ENCODE results near the gene TPO.

TPO gene

DNA sequence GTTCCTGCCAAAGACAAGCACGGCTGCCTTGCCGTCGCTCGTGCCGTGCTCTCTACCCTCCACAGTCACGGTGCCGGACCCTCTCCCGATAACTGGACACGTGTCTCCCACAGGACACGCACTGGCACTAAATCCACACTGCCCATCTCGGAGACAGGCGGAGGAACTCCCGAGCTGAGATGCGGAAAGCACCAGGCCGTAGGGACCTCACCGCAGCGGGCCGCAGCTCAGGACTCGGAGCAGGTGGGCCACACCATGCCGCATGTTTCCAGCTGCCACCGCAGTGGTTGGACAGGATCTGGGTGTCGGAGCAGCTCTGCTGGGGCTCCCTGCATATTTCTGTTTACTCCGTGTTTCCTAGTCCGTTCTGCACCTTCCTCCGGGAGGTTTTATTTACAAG is 127.2 kb downstream of the TPO start:
- no peak overlapping the region for H3K14ac ChIP-seq (ENCODE audit: low read length)
- no peak for DNase-seq

DNA sequence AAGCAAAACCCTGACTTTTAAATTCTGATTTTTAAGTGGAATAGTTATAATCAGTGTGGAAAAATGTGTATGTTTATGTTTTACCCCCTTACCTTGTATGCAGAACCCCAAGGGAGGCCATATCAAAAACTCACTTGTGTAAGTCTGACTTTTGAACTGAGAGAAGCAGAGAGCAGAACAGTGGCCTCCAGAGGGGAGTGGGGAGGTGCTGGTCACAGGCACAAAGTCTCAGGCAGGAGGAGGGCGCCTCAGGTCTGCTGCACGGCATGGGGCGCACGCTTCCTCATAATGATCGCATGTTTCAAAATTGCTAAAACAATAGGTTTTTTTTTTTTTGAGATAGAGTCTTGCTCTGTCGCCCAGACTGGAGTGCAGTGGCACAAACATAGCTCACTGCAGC is 127.8 kb downstream of the TPO start:
- no peak overlapping the region for H2BK5ac ChIP-seq (ENCODE audit: low read depth, low read length, poor library complexity)
- no peak overlapping the region for H4K8ac ChIP-seq (ENCODE audit: low read depth, low read length)
- H3K4me1 ChIP-seq (ENCODE audit: control insufficient read depth in 1 of 2, insufficient read depth in 2 of 2, low read length in 2 of 2), result peaks cover 2 to 6% of the 10 kb centered on the region in 2 experiments
- no peak overlapping the region for H3K4ac ChIP-seq (ENCODE audit: low read depth, low read length)
- H2BK12ac ChIP-seq (ENCODE audit: low read length), result no peak overlapping the region
- H3K27ac ChIP-seq (ENCODE audit: low read depth, low read length), result no peak overlapping the region
- H3K9me3 ChIP-seq (ENCODE audit: insufficient read depth, low read depth, low read length), result no peaks in the 10 kb centered on the region
- no peak overlapping the region for H3K4me3 ChIP-seq (ENCODE audit: low read depth, low read length)
- no peaks in the 10 kb centered on the region for H3K27me3 ChIP-seq (ENCODE audit: insufficient read depth, low read length)
- H3K36me3 ChIP-seq (ENCODE audit: control insufficient read depth in 1 of 2, insufficient read depth in 2 of 2, low read length in 2 of 2), result no peaks in the 10 kb centered on the region
- no peak overlapping the region for H3K18ac ChIP-seq (ENCODE audit: low read length)
- no peak overlapping the region for H2AFZ ChIP-seq (ENCODE audit: insufficient read depth, low read length, poor library complexity)
- no CpG with 5 or more reads among the region's 6 CpGs for WGBS (ENCODE audit: extremely low coverage, insufficient coverage, insufficient read length)
- no peak overlapping the region for H4K12ac ChIP-seq (ENCODE audit: low read depth, low read length)
- H2AK5ac ChIP-seq (ENCODE audit: low read length), result no peak overlapping the region
- no peaks in the 10 kb centered on the region for H3K79me1 ChIP-seq (ENCODE audit: low read length)
- no peak overlapping the region for H4K91ac ChIP-seq (ENCODE audit: low read depth, low read length)
- H3K4me2 ChIP-seq (ENCODE audit: low read length), result no peak overlapping the region
- H3K79me2 ChIP-seq (ENCODE audit: control insufficient read depth, insufficient read depth, low read length, poor library complexity), result no peaks in the 10 kb centered on the region
- H3K9ac ChIP-seq (ENCODE audit: low read length), result no peak overlapping the region
- H3K23ac ChIP-seq (ENCODE audit: low read length), result no peak overlapping the region
- no peak overlapping the region for H2BK120ac ChIP-seq (ENCODE audit: insufficient read depth, low read length, poor library complexity)
- DNase-seq, result no peak
- no peak overlapping the region for H3K14ac ChIP-seq (ENCODE audit: low read length)

More for the DNA sequence above, 127.2 kb downstream of the TPO start:
- no peak overlapping the region for H3K4me3 ChIP-seq (ENCODE audit: low read depth, low read length)
- H3K9me3 ChIP-seq (ENCODE audit: insufficient read depth, low read depth, low read length), result no peaks in the 10 kb centered on the region
- H2BK12ac ChIP-seq (ENCODE audit: low read length), result no peak overlapping the region
- no peak overlapping the region for H4K91ac ChIP-seq (ENCODE audit: low read depth, low read length)
- no peak overlapping the region for H4K12ac ChIP-seq (ENCODE audit: low read depth, low read length)
- no peaks in the 10 kb centered on the region for H3K36me3 ChIP-seq (ENCODE audit: control insufficient read depth in 1 of 2, insufficient read depth in 2 of 2, low read length in 2 of 2)
- H2BK5ac ChIP-seq (ENCODE audit: low read depth, low read length, poor library complexity), result no peak overlapping the region
- WGBS (ENCODE audit: extremely low coverage, insufficient coverage, insufficient read length), result no CpG with 5 or more reads among the region's 25 CpGs
- no peak overlapping the region for H3K18ac ChIP-seq (ENCODE audit: low read length)
- peaks cover 2 to 6% of the 10 kb centered on the region in 2 experiments for H3K4me1 ChIP-seq (ENCODE audit: control insufficient read depth in 1 of 2, insufficient read depth in 2 of 2, low read length in 2 of 2)
- no peak overlapping the region for H3K4me2 ChIP-seq (ENCODE audit: low read length)
- H3K4ac ChIP-seq (ENCODE audit: low read depth, low read length), result no peak overlapping the region
- H3K79me1 ChIP-seq (ENCODE audit: low read length), result no peaks in the 10 kb centered on the region
- H2AFZ ChIP-seq (ENCODE audit: insufficient read depth, low read length, poor library complexity), result no peak overlapping the region
- no peaks in the 10 kb centered on the region for H3K27me3 ChIP-seq (ENCODE audit: insufficient read depth, low read length)
- no peak overlapping the region for H3K23ac ChIP-seq (ENCODE audit: low read length)
- no peak overlapping the region for H2AK5ac ChIP-seq (ENCODE audit: low read length)
- no peak overlapping the region for H3K27ac ChIP-seq (ENCODE audit: low read depth, low read length)
- no peak overlapping the region for H2BK120ac ChIP-seq (ENCODE audit: insufficient read depth, low read length, poor library complexity)
- H3K9ac ChIP-seq (ENCODE audit: low read length), result no peak overlapping the region
- H3K79me2 ChIP-seq (ENCODE audit: control insufficient read depth, insufficient read depth, low read length, poor library complexity), result no peaks in the 10 kb centered on the region
- no peak overlapping the region for H4K8ac ChIP-seq (ENCODE audit: low read depth, low read length)

DNA sequence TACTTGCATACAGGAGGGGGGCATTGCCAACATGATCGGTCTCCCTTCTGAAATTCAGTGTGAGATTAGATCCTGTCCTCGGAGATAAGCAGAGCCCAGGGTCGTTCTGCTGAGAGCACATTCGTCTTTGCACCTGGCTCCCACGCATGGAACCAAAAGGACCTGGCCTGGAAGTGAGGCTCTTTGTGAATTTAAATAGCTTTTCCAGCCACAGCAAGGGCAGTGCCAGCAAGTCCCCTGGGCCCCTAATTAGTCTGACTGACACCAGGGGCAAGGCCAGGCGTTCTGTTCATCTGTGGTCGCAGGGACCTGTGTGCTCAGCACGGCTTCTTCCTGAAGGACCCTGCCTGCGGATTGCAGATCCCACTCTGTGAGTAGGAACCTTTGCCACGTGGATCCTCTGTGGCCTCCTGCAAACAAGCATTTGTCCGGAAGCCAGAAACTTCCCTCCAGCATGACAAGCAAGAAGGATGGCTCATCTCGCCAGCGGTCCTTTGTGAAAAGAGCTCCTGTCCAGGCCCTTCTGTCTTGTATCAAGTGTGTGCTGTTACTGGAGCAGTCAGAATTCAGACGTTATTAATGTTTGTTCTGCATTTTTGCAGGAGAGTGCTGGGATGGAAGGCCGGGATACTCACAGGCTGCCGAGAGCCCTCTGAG is 128.7 kb downstream of the TPO start:
- H4K12ac ChIP-seq (ENCODE audit: low read depth, low read length), result no peak overlapping the region
- no peak overlapping the region for H2BK5ac ChIP-seq (ENCODE audit: low read depth, low read length, poor library complexity)
- H3K79me2 ChIP-seq (ENCODE audit: control insufficient read depth, insufficient read depth, low read length, poor library complexity), result no peaks in the 10 kb centered on the region
- no peak overlapping the region for H3K27ac ChIP-seq (ENCODE audit: low read depth, low read length)
- no peak overlapping the region for H2AFZ ChIP-seq (ENCODE audit: insufficient read depth, low read length, poor library complexity)
- H3K23ac ChIP-seq (ENCODE audit: low read length), result no peak overlapping the region
- H3K27me3 ChIP-seq (ENCODE audit: insufficient read depth, low read length), result no peaks in the 10 kb centered on the region
- no peak overlapping the region for H3K4ac ChIP-seq (ENCODE audit: low read depth, low read length)
- WGBS (ENCODE audit: extremely low coverage, insufficient coverage, insufficient read length), result no CpG with 5 or more reads among the region's 16 CpGs
- H2BK120ac ChIP-seq (ENCODE audit: insufficient read depth, low read length, poor library complexity), result no peak overlapping the region
- H3K4me1 ChIP-seq (ENCODE audit: control insufficient read depth in 1 of 2, insufficient read depth in 2 of 2, low read length in 2 of 2), result peaks cover 2 to 6% of the 10 kb centered on the region in 2 experiments
- H3K14ac ChIP-seq (ENCODE audit: low read length), result no peak overlapping the region
- H3K9ac ChIP-seq (ENCODE audit: low read length), result no peak overlapping the region
- no peak overlapping the region for H4K8ac ChIP-seq (ENCODE audit: low read depth, low read length)
- no peak for DNase-seq
- H3K18ac ChIP-seq (ENCODE audit: low read length), result no peak overlapping the region
- no peak overlapping the region for H2BK12ac ChIP-seq (ENCODE audit: low read length)
- no peak overlapping the region for H3K4me2 ChIP-seq (ENCODE audit: low read length)
- H3K36me3 ChIP-seq (ENCODE audit: control insufficient read depth in 1 of 2, insufficient read depth in 2 of 2, low read length in 2 of 2), result no peaks in the 10 kb centered on the region
- H3K9me3 ChIP-seq (ENCODE audit: insufficient read depth, low read depth, low read length), result no peaks in the 10 kb centered on the region
- no peak overlapping the region for H2AK5ac ChIP-seq (ENCODE audit: low read length)
- no peak overlapping the region for H4K91ac ChIP-seq (ENCODE audit: low read depth, low read length)
- no peaks in the 10 kb centered on the region for H3K79me1 ChIP-seq (ENCODE audit: low read length)
- no peak overlapping the region for H3K4me3 ChIP-seq (ENCODE audit: low read depth, low read length)

DNA sequence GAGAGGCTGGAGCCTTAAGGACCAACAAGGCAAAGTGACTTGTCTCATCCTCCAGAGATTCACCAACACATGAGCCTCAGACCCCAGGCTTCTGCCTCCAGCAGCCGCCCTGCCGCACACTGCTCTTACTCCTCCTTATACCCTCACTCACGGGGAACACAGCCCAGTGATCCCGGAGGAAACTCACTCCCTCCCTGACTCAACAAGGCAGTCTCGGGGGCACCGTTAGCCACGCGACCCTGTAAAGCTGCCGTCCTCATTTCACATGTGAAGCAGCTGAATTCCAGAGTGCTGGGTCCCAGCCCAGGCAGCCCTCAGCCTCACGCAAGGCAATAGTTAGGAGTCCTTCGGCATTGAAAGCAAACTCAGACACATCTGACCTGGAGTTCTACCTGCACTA is 129.7 kb downstream of the TPO start:
- no peak for DNase-seq
- Histone ChIP-seq H4K91ac (ENCODE audit: low read depth, low read length) (no peak overlapping the region), H3K4ac (ENCODE audit: low read depth, low read length) (no peak overlapping the region), H3K4me2 (ENCODE audit: low read length) (no peak overlapping the region), H3K9ac (ENCODE audit: low read length) (no peak overlapping the region), H3K18ac (ENCODE audit: low read length) (no peak overlapping the region), H3K14ac (ENCODE audit: low read length) (no peak overlapping the region), H3K23ac (ENCODE audit: low read length) (no peak overlapping the region), H3K4me3 (ENCODE audit: low read depth, low read length) (no peak overlapping the region), H2BK12ac (ENCODE audit: low read length) (no peak overlapping the region), H3K36me3 (ENCODE audit: control insufficient read depth in 1 of 2, insufficient read depth in 2 of 2, low read length in 2 of 2) (no peaks in the 10 kb centered on the region), H3K4me1 (ENCODE audit: control insufficient read depth in 1 of 2, insufficient read depth in 2 of 2, low read length in 2 of 2) (peaks cover 2 to 6% of the 10 kb centered on the region in 2 experiments), H3K79me2 (ENCODE audit: control insufficient read depth, insufficient read depth, low read length, poor library complexity) (no peaks in the 10 kb centered on the region), H4K8ac (ENCODE audit: low read depth, low read length) (no peak overlapping the region), H2AK5ac (ENCODE audit: low read length) (peak overlapping the region; percentile 66), H3K27me3 (ENCODE audit: insufficient read depth, low read length) (no peaks in the 10 kb centered on the region), H4K12ac (ENCODE audit: low read depth, low read length) (no peak overlapping the region), H3K79me1 (ENCODE audit: low read length) (no peaks in the 10 kb centered on the region), H2BK120ac (ENCODE audit: insufficient read depth, low read length, poor library complexity) (no peak overlapping the region), H2AFZ (ENCODE audit: insufficient read depth, low read length, poor library complexity) (no peak overlapping the region), H2BK5ac (ENCODE audit: low read depth, low read length, poor library complexity) (no peak overlapping the region), H3K9me3 (ENCODE audit: insufficient read depth, low read depth, low read length) (no peaks in the 10 kb centered on the region), H3K27ac (ENCODE audit: low read depth, low read length) (no peak overlapping the region)
- no CpG with 5 or more reads among the region's 11 CpGs for WGBS (ENCODE audit: extremely low coverage, insufficient coverage, insufficient read length)
